MM.1S (cell line): Measurements from ENCODE around the gene EXOSC7.

ENCODE experiments used
- DNase-seq: peaks from one replicate; pipeline ENCODE4 v3.0.0-alpha.2; 2015
- H2AFZ ChIP-seq: fragments of 300-600 bp; sonication (generic); 2 replicates; pipeline ENCODE4 v1.6.0; 2016; ENCODE audit warnings: antibody characterized with exemption, low read length
- H3F3A ChIP-seq: fragments of 300-600 bp; sonication (generic); 2 replicates; pipeline ENCODE4 v1.6.1; 2016; ENCODE audit warnings: mild to moderate bottlenecking, antibody characterized with exemption, low read length, moderate library complexity, mixed read lengths; ENCODE audit not compliant: insufficient read depth
- H3K27ac ChIP-seq: fragments of 300-600 bp; sonication (generic); 2 replicates; pipeline ENCODE4 v1.5.1; 2016; ENCODE audit warnings: mild to moderate bottlenecking, low read length
- H3K27me3 ChIP-seq: fragments of 300-600 bp; sonication (generic); replicated peaks from 2 replicates; pipeline ENCODE4 v1.6.0; 2016; ENCODE audit warnings: low read length; ENCODE audit not compliant: insufficient read depth
- H3K36me3 ChIP-seq: fragments of 300-600 bp; sonication (generic); replicated peaks from 2 replicates; pipeline ENCODE4 v1.6.1; 2016; ENCODE audit warnings: mild to moderate bottlenecking, low read length, mixed read lengths; ENCODE audit not compliant: insufficient read depth
- H3K4me1 ChIP-seq: fragments of 300-600 bp; sonication (generic); 2 replicates; pipeline ENCODE4 v1.6.1; 2016; ENCODE audit warnings: low read length, mixed read lengths
- H3K4me2 ChIP-seq: fragments of 300-600 bp; sonication (generic); 2 replicates; pipeline ENCODE4 v1.6.0; 2016; ENCODE audit warnings: low read depth, low read length
- H3K4me3 ChIP-seq: fragments of 300-600 bp; sonication (generic); 2 replicates; pipeline ENCODE4 v1.5.1; 2016; ENCODE audit warnings: low read length, mixed read lengths
- H3K79me2 ChIP-seq: fragments of 300-600 bp; sonication (generic); 2 replicates; pipeline ENCODE4 v1.6.1; 2016; ENCODE audit warnings: mixed run types, low read length, mixed read lengths
- H3K9ac ChIP-seq: fragments of 300-600 bp; sonication (generic); 2 replicates; pipeline ENCODE4 v1.6.1; 2016; ENCODE audit warnings: low read length, mixed read lengths
- H3K9me2 ChIP-seq: fragments of 300-600 bp; sonication (generic); replicated peaks from 2 replicates; pipeline ENCODE4 v1.6.1; 2016; ENCODE audit warnings: mild to moderate bottlenecking, low read length, mixed read lengths; ENCODE audit not compliant: insufficient read depth
- H3K9me3 ChIP-seq: fragments of 300-600 bp; sonication (generic); replicated peaks from 2 replicates; pipeline ENCODE4 v1.6.1; 2016; ENCODE audit warnings: mild to moderate bottlenecking, low read length, mixed read lengths; ENCODE audit not compliant: insufficient read depth
- H4K20me1 ChIP-seq: fragments of 300-600 bp; sonication (generic); 2 replicates; pipeline ENCODE4 v1.6.1; 2016; ENCODE audit warnings: mild to moderate bottlenecking, low read length, moderate library complexity, mixed read lengths; ENCODE audit not compliant: insufficient read depth
- EZH2 ChIP-seq: fragments of 300-600 bp; sonication (generic); optimal IDR thresholded peaks from 2 replicates; pipeline ENCODE3; 2017; ENCODE audit warnings: low read depth, mild to moderate bottlenecking, antibody characterized with exemption, low read length, mixed read lengths
- EZH2phosphoT487 ChIP-seq: fragments of 300-600 bp; sonication (generic); IDR thresholded peaks from 2 replicates; pipeline ENCODE4 v1.6.1; 2018; ENCODE audit warnings: antibody characterized with exemption, low read length
- TF ChIP-seq, protein P1 (sequence below): fragments of 300-600 bp; sonication (generic); IDR thresholded peaks from 2 replicates; pipeline ENCODE4 v1.5.1; 2016; ENCODE audit warnings: antibody characterized with exemption, low read length, mixed read lengths

The EXOSC7 gene

DNA sequence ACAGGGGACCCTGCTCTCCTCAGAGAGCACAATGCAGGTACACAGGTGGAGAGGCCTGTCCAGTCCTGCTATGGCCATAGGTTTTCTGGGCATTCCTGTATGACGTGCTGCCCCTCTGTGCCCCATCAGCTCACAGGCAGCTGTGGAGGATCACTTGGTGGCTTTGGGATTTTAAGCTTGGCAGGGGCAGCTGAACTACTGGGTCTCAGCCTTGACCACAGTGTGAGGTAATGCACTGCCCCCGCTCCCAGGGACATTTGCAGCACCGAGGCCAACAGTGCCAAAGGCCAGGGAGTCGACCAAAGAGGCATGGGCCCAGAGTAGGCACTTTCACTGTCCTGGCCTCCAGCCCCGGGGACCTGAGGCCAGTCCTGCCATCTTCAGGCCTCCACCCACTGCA, 46.3 kb upstream of the EXOSC7 start:
- H3F3A ChIP-seq: no peaks in the 10 kb centered on the region
- no peaks in the 10 kb centered on the region for H3K36me3 ChIP-seq
- no peak for TF ChIP-seq EZH2

DNA sequence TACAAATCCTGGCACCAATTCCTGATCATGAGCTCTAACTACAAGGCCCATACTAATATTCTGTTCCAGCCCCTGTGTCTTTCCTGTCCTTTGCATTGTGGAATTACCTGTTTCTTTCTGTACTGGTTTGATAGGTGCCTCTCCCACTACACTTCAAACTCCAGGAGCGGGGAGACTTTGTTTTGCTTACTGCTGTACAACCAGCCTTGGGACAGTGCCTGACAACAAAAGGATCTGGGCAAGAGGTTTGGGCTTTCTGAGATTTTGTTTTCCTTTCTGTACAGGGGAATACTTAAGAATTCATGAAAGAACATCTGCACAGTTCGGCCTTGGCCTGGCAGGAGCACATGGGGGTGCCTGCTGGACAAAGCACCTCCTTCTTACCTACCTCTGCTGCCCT, 45.1 kb upstream of the EXOSC7 start:
- Histone ChIP-seq H3F3A (no peaks in the 10 kb centered on the region), H3K79me2 (no peaks in the 10 kb centered on the region)

More for the DNA sequence above, 46.3 kb upstream of the EXOSC7 start:
- DNase-seq: no peak
- no peak overlapping the region for H2AFZ ChIP-seq
- no peaks in the 10 kb centered on the region for H3K9me2 ChIP-seq
- no peak overlapping the region for H3K9ac ChIP-seq
- no peaks in the 10 kb centered on the region for H3K79me2 ChIP-seq
- H3K27me3 ChIP-seq: no peaks in the 10 kb centered on the region
- H3K9me3 ChIP-seq: no peaks in the 10 kb centered on the region
- H3K4me1 ChIP-seq: no peaks in the 10 kb centered on the region
- H3K27ac ChIP-seq: no peak overlapping the region
- H3K4me3 ChIP-seq: no peak overlapping the region
- no peaks in the 10 kb centered on the region for H4K20me1 ChIP-seq
- H3K4me2 ChIP-seq: no peak overlapping the region

DNA sequence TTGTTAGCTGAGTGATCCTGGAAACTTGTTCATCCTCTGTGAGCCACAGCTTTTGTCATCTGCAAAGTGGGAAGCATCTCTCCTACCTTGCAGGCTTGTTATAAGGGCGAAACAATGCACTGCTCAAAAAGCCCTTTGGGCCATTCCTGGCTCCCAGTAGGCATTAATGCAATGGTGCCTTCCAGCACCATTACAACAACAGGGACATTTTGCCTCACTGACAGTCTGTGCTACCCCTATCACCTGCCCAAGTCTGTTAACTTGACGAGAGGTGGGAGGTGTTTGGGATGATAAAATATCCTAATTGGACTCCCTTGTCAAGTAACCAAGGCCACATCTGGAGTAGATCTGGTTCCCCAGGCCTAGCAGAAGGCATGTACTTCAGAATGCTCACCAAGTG, 44.3 kb upstream of the EXOSC7 start:
- no peak for DNase-seq
- TF ChIP-seq, protein P1, sequence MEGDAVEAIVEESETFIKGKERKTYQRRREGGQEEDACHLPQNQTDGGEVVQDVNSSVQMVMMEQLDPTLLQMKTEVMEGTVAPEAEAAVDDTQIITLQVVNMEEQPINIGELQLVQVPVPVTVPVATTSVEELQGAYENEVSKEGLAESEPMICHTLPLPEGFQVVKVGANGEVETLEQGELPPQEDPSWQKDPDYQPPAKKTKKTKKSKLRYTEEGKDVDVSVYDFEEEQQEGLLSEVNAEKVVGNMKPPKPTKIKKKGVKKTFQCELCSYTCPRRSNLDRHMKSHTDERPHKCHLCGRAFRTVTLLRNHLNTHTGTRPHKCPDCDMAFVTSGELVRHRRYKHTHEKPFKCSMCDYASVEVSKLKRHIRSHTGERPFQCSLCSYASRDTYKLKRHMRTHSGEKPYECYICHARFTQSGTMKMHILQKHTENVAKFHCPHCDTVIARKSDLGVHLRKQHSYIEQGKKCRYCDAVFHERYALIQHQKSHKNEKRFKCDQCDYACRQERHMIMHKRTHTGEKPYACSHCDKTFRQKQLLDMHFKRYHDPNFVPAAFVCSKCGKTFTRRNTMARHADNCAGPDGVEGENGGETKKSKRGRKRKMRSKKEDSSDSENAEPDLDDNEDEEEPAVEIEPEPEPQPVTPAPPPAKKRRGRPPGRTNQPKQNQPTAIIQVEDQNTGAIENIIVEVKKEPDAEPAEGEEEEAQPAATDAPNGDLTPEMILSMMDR: no peak
- TF ChIP-seq EZH2phosphoT487: no peak
- no peak for TF ChIP-seq EZH2
- Histone ChIP-seq H3F3A (no peaks in the 10 kb centered on the region), H3K4me1 (no peaks in the 10 kb centered on the region), H2AFZ (no peak overlapping the region), H3K27me3 (no peaks in the 10 kb centered on the region), H3K9me2 (no peaks in the 10 kb centered on the region), H3K27ac (no peak overlapping the region), H3K9ac (no peak overlapping the region), H4K20me1 (no peaks in the 10 kb centered on the region), H3K4me2 (no peak overlapping the region), H3K9me3 (no peaks in the 10 kb centered on the region), H3K36me3 (no peaks in the 10 kb centered on the region), H3K4me3 (no peak overlapping the region), H3K79me2 (no peaks in the 10 kb centered on the region)

More for the DNA sequence above, 45.1 kb upstream of the EXOSC7 start:
- DNase-seq: no peak
- H3K9me2 ChIP-seq: no peaks in the 10 kb centered on the region
- H3K4me1 ChIP-seq: no peaks in the 10 kb centered on the region
- H3K36me3 ChIP-seq: no peaks in the 10 kb centered on the region
- H3K27me3 ChIP-seq: no peaks in the 10 kb centered on the region
- H4K20me1 ChIP-seq: no peaks in the 10 kb centered on the region
- no peak overlapping the region for H3K4me2 ChIP-seq
- H2AFZ ChIP-seq: no peak overlapping the region
- H3K9me3 ChIP-seq: no peaks in the 10 kb centered on the region
- H3K4me3 ChIP-seq: no peak overlapping the region
- TF ChIP-seq EZH2 (no peak), EZH2phosphoT487 (no peak)
- TF ChIP-seq, protein P1: no peak
- no peak overlapping the region for H3K27ac ChIP-seq
- no peak overlapping the region for H3K9ac ChIP-seq

DNA sequence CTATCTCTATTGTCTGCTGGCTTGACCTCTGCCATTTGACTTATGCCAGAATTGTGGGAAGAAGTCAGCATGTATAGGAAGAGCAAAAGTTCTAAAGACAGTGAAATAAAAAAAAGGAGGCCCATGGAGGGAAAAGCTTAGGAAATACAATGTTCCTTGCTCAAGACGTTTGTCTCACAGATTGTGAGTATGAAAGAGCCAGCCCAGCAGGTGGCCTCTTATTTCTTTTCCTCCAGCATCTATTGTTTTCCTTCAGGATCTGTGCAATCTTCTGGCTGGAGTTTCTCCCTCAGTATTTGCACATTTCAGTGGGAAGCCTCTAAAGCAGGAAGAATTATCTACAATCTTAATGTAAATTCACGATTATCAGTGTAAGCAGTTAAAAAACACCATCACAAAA, 43.8 kb upstream of the EXOSC7 start:
- no peak overlapping the region for H3K4me2 ChIP-seq
- no peak overlapping the region for H3K4me3 ChIP-seq
- TF ChIP-seq EZH2phosphoT487: no peak
- TF ChIP-seq, protein P1: no peak
- no peak for DNase-seq
- no peak overlapping the region for H2AFZ ChIP-seq
- H3K79me2 ChIP-seq: no peaks in the 10 kb centered on the region
- no peak overlapping the region for H3K27ac ChIP-seq
- H3F3A ChIP-seq: no peaks in the 10 kb centered on the region
- H4K20me1 ChIP-seq: no peaks in the 10 kb centered on the region
- H3K9ac ChIP-seq: no peak overlapping the region
- no peaks in the 10 kb centered on the region for H3K9me3 ChIP-seq
- H3K27me3 ChIP-seq: no peaks in the 10 kb centered on the region
- H3K36me3 ChIP-seq: no peaks in the 10 kb centered on the region
- no peaks in the 10 kb centered on the region for H3K9me2 ChIP-seq
- H3K4me1 ChIP-seq: no peaks in the 10 kb centered on the region
